ENCODE measurements around the gene CDK11B.

DNA sequence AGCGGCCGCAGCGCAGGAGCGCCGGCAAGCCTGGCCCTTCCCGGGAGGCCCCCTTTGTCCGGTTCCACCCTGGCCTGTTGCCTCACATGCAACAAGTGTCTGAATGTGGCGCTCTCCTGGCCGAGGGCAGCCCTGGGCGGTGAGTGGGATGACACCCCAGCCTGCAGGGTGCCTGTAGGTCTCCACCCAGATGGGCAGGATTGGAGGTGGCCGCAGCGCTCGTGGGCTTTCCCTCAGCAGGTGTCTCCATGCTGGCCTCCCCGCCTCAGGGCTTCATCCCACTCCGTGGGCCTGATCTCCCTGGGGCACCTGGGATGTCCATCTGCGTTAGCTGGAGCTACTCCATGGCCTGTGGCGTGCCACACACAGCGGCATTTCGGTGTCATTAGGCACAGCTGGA is 42.0 kb downstream of the CDK11B start:
- TF ChIP-seq, protein P1, sequence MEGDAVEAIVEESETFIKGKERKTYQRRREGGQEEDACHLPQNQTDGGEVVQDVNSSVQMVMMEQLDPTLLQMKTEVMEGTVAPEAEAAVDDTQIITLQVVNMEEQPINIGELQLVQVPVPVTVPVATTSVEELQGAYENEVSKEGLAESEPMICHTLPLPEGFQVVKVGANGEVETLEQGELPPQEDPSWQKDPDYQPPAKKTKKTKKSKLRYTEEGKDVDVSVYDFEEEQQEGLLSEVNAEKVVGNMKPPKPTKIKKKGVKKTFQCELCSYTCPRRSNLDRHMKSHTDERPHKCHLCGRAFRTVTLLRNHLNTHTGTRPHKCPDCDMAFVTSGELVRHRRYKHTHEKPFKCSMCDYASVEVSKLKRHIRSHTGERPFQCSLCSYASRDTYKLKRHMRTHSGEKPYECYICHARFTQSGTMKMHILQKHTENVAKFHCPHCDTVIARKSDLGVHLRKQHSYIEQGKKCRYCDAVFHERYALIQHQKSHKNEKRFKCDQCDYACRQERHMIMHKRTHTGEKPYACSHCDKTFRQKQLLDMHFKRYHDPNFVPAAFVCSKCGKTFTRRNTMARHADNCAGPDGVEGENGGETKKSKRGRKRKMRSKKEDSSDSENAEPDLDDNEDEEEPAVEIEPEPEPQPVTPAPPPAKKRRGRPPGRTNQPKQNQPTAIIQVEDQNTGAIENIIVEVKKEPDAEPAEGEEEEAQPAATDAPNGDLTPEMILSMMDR (conservative IDR thresholded peaks at IDR 0.05; ENCODE audit: low read depth, low read length), result no peak
- TF ChIP-seq EZH2 (IDR thresholded peaks at IDR 0.05; ENCODE audit: low read length, unreplicated experiment), result no peak

Measured in PC-3 (cell line).